ES-I3 (cell line): ENCODE data around the gene SPATA12.

Experiments
- H3K36me3 ChIP-seq: 2 replicates; pipeline ENCODE4 v1.6.1; 2013; ENCODE audit warnings: mild to moderate bottlenecking, low read length, control low read depth, moderate library complexity; ENCODE audit not compliant: insufficient read depth
- H3K4me1 ChIP-seq: 2 replicates; pipeline ENCODE4 v1.6.1; 2013; ENCODE audit warnings: mild to moderate bottlenecking, control low read depth, low read length; ENCODE audit not compliant: insufficient read depth
- H3K9ac ChIP-seq: 2 replicates; pipeline ENCODE4 v1.6.1; 2013; ENCODE audit warnings: low read depth, mild to moderate bottlenecking, low read length, moderate library complexity
- H3K9me3 ChIP-seq: 2 replicates; pipeline ENCODE4 v1.6.1; 2013; ENCODE audit warnings: mild to moderate bottlenecking, low read length, moderate library complexity; ENCODE audit not compliant: control insufficient read depth, insufficient read depth

The SPATA12 gene

GRCh38 chr3:57036952-57037351 lies 23.5 kb upstream of the SPATA12 start:
- Histone ChIP-seq H3K9me3 (no peaks in the 10 kb centered on the region), H3K36me3 (no peaks in the 10 kb centered on the region), H3K9ac (no peak overlapping the region)

DNA sequence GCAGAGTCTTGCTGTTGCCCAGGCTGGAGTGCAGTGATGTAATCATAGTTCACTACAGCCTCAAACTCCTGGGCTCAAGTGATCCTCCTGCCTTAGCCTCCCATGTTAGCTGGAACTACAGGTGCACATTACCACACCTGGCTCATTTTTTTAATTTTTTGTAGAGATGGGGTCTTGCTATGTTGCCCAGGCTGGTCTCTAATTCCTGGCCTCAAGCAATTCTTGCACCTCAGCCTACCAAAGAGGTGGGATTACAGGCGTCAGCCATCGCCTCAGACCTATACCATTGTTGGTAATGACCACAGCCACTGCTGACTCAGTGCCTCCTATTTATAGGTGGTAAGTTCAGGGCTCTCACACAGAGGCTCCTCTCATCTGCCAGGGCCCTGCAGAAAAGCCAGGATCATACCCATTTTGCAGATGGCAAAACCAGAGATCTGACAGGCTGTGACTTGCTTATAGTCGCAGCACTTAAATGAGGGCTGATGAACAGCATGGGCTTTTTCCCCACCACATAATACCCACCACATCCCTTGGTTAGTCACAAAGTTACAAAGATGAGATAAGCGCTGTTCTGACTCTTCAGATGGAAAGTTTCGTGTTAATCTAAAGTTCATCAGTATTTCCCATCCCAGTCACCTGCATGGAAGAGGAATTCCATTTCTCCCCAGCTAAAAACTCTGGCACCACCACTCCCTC lies 21.8 kb upstream of the SPATA12 start:
- Histone ChIP-seq H3K9me3 (no peaks in the 10 kb centered on the region), H3K36me3 (no peaks in the 10 kb centered on the region), H3K4me1 (no peaks in the 10 kb centered on the region), H3K9ac (no peak overlapping the region)

More at GRCh38 chr3:57036952-57037351, 23.5 kb upstream of the SPATA12 start:
- H3K4me1 ChIP-seq = no peaks in the 10 kb centered on the region

- no peaks in the 10 kb centered on the region for H3K36me3 ChIP-seq
Measured at GRCh38 chr3:57041674-57042073, 18.8 kb upstream of the SPATA12 start.

GRCh38 chr3:57043518-57043917 lies 16.9 kb upstream of the SPATA12 start:
- Histone ChIP-seq H3K36me3 (no peaks in the 10 kb centered on the region), H3K9me3 (no peaks in the 10 kb centered on the region), H3K4me1 (peaks cover 16% of the 10 kb centered on the region), H3K9ac (no peak overlapping the region)

More at GRCh38 chr3:57041674-57042073, 18.8 kb upstream of the SPATA12 start:
- Histone ChIP-seq H3K9me3 (no peaks in the 10 kb centered on the region), H3K9ac (no peak overlapping the region), H3K4me1 (peaks cover 15% of the 10 kb centered on the region)

GRCh38 chr3:57046101-57046765 lies 14.2 kb upstream of the SPATA12 start:
- Histone ChIP-seq H3K4me1 (peaks cover 16% of the 10 kb centered on the region), H3K9ac (no peak overlapping the region)

GRCh38 chr3:57048052-57048671 lies 12.3 kb upstream of the SPATA12 start:
- Histone ChIP-seq H3K36me3 (no peaks in the 10 kb centered on the region), H3K9me3 (no peaks in the 10 kb centered on the region), H3K4me1 (peaks cover 16% of the 10 kb centered on the region), H3K9ac (no peak overlapping the region)

More at GRCh38 chr3:57046101-57046765, 14.2 kb upstream of the SPATA12 start:
- H3K36me3 ChIP-seq = no peaks in the 10 kb centered on the region
- H3K9me3 ChIP-seq = no peaks in the 10 kb centered on the region

GRCh38 chr3:57048728-57049127 lies 11.7 kb upstream of the SPATA12 start:
- no peaks in the 10 kb centered on the region for H3K36me3 ChIP-seq
- H3K9me3 ChIP-seq = no peaks in the 10 kb centered on the region
- H3K4me1 ChIP-seq = peaks cover 16% of the 10 kb centered on the region
- H3K9ac ChIP-seq = no peak overlapping the region

- H3K9ac ChIP-seq = no peak overlapping the region
- no peaks in the 10 kb centered on the region for H3K9me3 ChIP-seq
- H3K36me3 ChIP-seq = no peaks in the 10 kb centered on the region
- H3K4me1 ChIP-seq = no peaks in the 10 kb centered on the region; the same call in 1 of the 2 replicates
Measured at GRCh38 chr3:57052662-57053061, 7.8 kb upstream of the SPATA12 start.

DNA sequence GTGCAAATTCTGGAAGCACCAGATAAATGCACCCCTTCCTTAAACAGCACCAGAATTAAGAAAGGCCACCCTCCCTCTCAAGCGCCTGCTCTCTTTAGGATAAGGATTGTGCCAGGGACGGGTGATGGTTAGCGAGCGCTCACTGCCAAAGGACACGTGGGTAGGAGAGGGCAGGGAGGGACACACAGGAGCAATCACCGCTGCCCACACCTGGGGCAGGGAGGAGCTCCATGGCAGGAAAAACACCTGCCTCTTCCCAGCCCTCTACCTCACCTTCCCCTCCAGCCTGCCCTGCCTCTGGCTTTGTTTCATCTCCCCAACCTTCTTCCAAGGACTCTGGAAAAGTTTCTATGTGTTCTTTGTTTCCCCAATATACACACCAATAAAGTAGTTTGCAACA lies 7.3 kb upstream of the SPATA12 start:
- no peaks in the 10 kb centered on the region for H3K9me3 ChIP-seq
- H3K4me1 ChIP-seq = no peaks in the 10 kb centered on the region; the same call in 1 of the 2 replicates
- H3K36me3 ChIP-seq = no peaks in the 10 kb centered on the region
- H3K9ac ChIP-seq = no peak overlapping the region

GRCh38 chr3:57057351-57057750 lies 3.1 kb upstream of the SPATA12 start:
- Histone ChIP-seq H3K4me1 (peaks cover 14% of the 10 kb centered on the region), H3K36me3 (no peaks in the 10 kb centered on the region), H3K9me3 (no peaks in the 10 kb centered on the region), H3K9ac (no peak overlapping the region)

DNA sequence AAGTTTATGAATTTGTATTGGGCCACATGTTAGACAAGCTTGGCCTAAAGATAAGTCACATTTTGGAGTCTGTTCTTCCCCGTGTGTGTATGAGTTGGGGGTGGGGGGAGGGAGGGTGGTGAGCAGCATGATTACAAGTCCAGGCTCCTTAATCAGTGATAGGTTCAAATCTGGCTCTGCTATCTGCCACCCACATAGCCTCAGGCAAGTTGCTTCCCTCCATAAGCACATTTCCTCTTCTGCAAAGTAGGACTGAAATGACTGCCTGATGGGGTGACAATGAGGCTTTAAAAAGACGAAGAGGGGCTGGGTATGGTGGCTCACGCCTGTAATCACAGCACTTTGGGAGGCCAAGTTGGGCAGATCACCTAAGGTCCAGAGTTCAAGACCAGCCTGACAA lies 1.1 kb upstream of the SPATA12 start:
- Histone ChIP-seq H3K9ac (no peak overlapping the region), H3K4me1 (peaks cover 25% of the 10 kb centered on the region), H3K36me3 (no peaks in the 10 kb centered on the region), H3K9me3 (no peaks in the 10 kb centered on the region)

DNA sequence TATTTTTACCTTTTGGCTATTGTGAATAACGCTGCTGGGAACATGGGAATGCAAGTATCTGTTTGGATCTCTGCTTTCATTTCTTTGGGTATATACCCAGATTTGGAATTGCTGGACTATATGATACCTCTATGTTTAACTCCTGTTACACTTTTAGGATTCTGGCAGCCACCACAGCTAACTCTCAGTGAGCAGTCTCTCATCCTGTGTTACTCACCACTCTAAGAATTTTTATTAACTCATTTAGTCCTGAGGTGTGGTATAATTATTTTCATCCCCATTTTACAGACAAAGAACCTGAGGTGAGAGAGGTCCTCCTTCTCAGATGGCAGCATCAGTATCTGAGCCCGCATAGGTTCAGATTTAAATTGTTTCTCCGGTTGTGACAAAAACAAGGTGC lies 1.1 kb downstream of the SPATA12 start:
- no peaks in the 10 kb centered on the region for H3K36me3 ChIP-seq
- H3K9me3 ChIP-seq = no peaks in the 10 kb centered on the region
- H3K4me1 ChIP-seq = peaks cover 34% of the 10 kb centered on the region
- H3K9ac ChIP-seq = no peak overlapping the region

GRCh38 chr3:57062101-57062631 lies 1.7 kb downstream of the SPATA12 start:
- peaks cover 34% of the 10 kb centered on the region for H3K4me1 ChIP-seq

GRCh38 chr3:57063032-57063431 lies 2.6 kb downstream of the SPATA12 start:
- Histone ChIP-seq H3K9ac (no peak overlapping the region), H3K4me1 (peaks cover 34% of the 10 kb centered on the region), H3K36me3 (no peaks in the 10 kb centered on the region)

More at GRCh38 chr3:57062101-57062631, 1.7 kb downstream of the SPATA12 start:
- Histone ChIP-seq H3K36me3 (no peaks in the 10 kb centered on the region), H3K9ac (no peak overlapping the region), H3K9me3 (no peaks in the 10 kb centered on the region)

More at GRCh38 chr3:57063032-57063431, 2.6 kb downstream of the SPATA12 start:
- H3K9me3 ChIP-seq = no peaks in the 10 kb centered on the region
